Activated CD4-positive, alpha-beta T cell treated with anti-CD3 and anti-CD28 coated beads, Interleukin-10, Interleukin-2, amounts not matched to agents 100 ng/mL and 50 ng/mL, durations not matched to agents 16 hours and 8 hours (primary cell): ENCODE data around the gene SPIB.
"Not testable (repeated sequence)": the region's sequence is repeated elsewhere in the genome, so short reads cannot be mapped to it uniquely, and the experiment has no call there.

Experiments used
- DNase-seq: peaks from one replicate; pipeline ENCODE4 v3.0.0-alpha.2; 2020

The SPIB gene

GRCh38 chr19:50418176-50419021 lies at the start of gene SPIB:
Gene SPIB, plus strand, starts transcription at chr19:50418938. Its CDS starts 25 bp downstream, at chr19:50418963.
- DNase-seq, result no peak

DNA sequence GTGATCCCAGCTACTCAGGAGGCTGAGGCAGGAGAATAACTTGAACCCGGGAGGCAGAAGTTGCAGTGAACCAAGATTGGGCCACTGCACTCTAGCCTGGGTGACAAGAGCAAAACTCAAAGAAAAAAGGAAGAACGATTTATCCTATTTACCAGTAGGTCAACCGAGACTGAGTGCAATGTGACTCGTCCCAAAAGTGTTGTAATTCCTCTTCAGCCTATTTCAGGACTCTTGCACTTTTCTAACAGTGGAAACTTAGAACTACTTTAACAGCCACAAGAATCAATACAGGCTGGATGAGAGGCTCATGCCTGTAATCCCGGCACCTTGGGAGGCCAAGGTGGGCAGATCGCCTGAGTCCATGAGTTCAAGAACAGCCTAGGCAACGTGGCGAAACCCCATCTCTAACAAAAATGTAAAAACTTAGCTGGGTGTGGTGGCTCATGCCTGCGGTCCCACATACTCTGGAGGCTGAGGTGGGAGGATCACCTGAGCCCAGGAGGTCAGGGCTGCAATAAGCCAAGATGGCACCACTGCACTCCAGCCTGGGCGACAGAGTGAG lies 46.7 kb upstream of the SPIB start:
- no peak for DNase-seq

DNA sequence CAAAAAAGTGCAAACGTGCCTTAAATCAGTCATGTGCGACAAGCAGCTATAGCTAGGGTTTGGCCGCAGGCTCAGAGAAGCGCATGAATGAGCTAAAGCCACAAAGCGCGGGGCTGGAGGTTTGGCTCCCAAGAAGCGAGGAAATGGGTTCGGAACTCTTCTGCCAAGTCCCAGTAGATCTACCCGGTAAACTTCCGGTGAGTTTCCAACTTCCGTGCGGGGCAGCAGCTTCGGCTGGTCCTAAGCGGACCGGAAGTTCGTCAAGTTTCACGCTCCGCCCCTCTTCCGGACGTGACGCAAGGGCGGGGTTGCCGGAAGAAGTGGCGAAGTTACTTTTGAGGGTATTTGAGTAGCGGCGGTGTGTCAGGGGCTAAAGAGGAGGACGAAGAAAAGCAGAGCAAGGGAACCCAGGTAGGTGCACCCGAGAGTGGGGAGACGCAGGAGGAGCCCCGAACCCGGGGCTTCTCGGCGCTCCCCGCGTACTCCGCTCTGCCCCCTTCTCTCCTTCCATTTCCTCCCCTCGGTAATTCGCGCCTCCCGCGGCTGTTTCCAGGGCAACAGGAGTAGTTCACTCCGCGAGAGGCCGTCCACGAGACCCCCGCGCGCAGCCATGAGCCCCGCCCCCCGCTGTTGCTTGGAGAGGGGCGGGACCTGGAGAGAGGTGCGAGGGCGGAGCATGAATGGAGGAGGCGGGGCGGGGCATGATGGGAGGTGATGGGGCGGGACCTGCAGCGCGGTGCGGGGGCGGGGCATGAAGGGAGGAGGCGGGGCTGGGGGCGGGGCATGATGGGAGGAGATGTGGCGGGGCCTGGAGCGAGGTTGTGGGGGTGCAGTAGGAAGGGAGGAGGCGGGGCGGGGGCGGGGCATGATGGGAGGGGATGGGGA lies 42.3 kb upstream of the SPIB start, which contains the start of gene NR1H2:
Gene NR1H2 (plus strand): TSS at position 292 of the 885 bp plus-strand sequence. CDS start 1,149 bp downstream, outside the sequence.
- DNase-seq, result peak; percentile 98

GRCh38 chr19:50377051-50377461 lies 41.7 kb upstream of the SPIB start:
- DNase-seq, result peak; percentile 52

- no peak for DNase-seq
These were observed 41.2 kb upstream of the SPIB start for GRCh38 chr19:50377517-50377916.

DNA sequence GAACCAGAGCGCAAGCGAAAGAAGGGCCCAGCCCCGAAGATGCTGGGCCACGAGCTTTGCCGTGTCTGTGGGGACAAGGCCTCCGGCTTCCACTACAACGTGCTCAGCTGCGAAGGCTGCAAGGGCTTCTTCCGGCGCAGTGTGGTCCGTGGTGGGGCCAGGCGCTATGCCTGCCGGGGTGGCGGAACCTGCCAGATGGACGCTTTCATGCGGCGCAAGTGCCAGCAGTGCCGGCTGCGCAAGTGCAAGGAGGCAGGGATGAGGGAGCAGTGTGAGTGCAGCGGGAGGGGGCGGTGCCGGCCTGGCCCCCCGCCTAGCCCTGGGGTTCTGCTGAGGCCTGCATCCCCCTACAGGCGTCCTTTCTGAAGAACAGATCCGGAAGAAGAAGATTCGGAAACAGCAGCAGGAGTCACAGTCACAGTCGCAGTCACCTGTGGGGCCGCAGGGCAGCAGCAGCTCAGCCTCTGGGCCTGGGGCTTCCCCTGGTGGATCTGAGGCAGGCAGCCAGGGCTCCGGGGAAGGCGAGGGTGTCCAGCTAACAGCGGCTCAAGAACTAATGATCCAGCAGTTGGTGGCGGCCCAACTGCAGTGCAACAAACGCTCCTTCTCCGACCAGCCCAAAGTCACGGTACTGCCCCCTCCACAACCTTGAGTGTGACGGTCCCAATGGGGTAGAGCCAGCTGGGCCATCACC lies 40.4 kb upstream of the SPIB start:
- DNase-seq, result no peak

GRCh38 chr19:50378863-50379236 lies 39.9 kb upstream of the SPIB start:
- no peak for DNase-seq

DNA sequence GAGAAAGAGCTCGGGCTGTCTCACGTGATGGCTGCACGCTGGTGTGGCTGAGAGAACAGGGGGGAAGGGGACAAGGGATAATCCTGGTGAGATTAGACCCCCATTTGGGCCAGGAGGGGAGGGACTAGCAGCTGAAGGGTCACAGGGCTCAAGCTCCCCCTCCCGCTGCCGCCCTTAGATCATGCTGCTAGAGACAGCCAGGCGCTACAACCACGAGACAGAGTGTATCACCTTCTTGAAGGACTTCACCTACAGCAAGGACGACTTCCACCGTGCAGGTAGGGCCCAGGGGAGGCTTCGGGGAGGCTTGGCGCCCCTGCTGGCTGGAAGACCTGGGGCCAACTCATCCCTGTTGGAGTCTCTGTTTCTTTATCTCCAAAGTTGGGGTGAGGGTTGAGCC lies 39.1 kb upstream of the SPIB start:
- DNase-seq, result no peak

- no peak for DNase-seq
These were observed 38.6 kb upstream of the SPIB start for GRCh38 chr19:50380137-50380536.

GRCh38 chr19:50380751-50381151 lies 38.0 kb upstream of the SPIB start:
- no peak for DNase-seq

DNA sequence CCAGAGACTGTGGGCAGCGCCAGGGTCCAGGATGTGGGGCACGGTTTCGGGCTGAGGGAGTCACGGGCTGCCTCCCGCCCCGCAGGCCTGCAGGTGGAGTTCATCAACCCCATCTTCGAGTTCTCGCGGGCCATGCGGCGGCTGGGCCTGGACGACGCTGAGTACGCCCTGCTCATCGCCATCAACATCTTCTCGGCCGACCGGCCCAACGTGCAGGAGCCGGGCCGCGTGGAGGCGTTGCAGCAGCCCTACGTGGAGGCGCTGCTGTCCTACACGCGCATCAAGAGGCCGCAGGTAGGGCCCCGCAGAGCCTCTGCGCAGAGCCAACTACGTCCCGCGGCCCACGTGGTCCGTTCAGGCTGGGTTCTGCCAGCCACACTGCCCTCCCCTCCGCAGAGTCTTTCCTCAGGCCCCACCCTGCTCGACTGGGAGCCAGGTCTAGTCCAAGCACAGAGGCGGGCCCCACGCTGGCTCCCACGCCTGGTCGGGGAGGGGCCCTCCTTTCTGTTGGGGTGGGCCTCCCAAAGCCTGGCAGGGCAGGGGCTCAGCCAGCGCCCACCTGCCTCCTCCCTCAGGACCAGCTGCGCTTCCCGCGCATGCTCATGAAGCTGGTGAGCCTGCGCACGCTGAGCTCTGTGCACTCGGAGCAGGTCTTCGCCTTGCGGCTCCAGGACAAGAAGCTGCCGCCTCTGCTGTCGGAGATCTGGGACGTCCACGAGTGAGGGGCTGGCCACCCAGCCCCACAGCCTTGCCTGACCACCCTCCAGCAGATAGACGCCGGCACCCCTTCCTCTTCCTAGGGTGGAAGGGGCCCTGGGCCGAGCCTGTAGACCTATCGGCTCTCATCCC lies 36.6 kb upstream of the SPIB start:
- no peak for DNase-seq

DNA sequence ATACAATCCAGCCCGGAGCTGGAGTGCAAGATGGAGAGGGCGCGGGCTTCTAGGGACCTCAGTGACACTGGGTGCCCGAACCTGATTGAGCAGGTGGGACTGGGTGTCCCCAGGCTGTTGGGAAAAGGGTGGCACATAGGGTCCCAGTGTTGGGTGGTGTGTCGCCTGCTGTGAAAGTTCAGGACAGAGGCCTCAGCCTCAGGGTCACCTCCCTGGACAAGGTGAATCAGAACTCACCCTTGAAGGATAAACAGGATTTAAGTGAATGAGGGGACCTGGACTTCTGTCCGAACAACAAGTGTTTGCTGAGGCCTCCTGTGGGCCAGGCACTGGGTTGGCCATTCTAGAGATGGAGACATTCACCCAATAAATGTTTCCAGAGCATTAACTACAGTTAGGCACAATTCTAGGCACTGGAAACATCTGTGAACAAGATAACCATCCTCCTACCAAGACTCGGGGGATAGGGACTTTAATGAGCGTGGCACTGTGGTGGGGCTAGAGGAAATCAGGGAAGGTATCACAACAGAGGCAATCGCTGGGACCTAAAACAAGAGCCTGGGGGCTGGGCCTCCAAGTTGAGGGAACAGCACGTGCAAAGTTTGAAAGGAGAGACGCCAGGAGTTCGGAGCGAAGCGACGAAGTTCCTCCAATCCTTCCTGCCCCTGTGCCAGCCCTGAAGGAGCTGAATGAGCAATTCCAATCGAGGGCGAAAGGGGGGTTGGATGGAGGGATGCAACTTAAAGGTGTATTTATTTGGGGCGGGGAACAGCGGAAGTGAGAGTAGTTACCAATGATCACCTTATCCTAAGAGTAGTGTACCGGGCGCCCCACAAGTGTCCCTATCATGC lies 35.5 kb upstream of the SPIB start:
- DNase-seq, result no peak

DNA sequence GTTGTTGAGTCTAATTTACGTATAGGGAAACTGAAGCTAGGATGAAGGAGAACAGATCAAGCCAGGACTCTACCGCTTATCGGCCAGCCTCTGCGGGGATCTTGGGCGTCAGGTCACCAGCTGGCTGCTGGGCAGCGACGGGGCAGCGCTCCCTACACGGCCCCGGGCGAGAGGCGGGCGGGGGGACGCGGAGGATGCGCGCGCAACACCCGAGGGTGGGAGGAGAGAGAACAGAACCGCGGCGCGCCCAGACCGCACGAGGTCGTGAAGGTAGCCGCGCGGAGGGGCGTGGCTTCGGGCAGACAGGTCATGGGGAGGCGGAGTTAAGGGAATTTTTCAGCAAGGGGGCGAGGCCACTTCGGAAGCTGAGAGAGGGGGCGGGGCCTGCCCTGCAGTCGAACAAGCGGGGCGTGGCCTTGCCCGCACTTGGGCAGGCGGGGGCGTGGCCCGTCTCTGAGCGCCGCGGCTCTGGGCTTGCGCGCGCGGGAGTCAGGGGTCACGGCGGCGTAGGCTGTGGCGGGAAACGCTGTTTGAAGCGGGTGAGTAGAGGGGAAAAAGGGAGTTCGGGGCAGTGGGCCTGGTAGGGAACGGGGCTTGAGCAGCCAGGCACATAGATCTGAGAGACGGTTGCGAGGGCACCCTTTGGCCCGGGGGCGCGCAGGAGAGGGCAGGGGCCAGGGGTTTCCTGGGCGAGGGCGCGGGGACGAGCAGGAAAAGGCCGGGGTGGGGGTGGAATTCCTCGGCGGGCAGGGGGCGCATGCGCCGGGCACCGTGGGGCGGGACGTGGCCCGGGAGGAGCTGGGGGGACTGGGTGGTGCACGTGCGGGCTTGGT lies 34.7 kb upstream of the SPIB start, which contains the start of gene POLD1:
Gene POLD1 (plus strand): TSS at position 496 of the 833 bp plus-strand sequence. CDS start 14,505 bp downstream, outside the sequence.
- DNase-seq, result peak; percentile 100

- no peak for DNase-seq
These were observed 33.8 kb upstream of the SPIB start for GRCh38 chr19:50384685-50385535.

GRCh38 chr19:50387176-50387867 lies 31.4 kb upstream of the SPIB start:
- DNase-seq, result no peak

DNA sequence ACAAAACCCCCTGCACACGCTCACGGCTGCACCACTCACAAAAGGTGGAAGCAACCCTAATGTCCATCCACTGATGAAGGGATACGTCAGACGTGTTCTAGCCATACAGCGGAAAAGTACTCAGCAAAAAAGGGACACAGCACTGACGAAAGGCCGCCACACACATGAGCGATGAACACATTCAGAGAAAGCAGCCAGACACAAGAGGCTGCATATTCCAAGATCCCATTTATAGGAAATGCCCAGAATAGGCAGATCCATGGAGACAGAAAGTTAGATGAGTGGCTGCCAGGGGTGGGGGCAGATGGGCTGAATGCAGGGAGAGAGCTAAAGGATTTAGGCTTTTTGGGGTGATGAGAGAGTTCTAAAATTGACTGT lies 30.9 kb upstream of the SPIB start:
- no peak for DNase-seq

- DNase-seq, result not testable (repeated sequence)
These were observed 28.4 kb upstream of the SPIB start for GRCh38 chr19:50390295-50390694.

DNA sequence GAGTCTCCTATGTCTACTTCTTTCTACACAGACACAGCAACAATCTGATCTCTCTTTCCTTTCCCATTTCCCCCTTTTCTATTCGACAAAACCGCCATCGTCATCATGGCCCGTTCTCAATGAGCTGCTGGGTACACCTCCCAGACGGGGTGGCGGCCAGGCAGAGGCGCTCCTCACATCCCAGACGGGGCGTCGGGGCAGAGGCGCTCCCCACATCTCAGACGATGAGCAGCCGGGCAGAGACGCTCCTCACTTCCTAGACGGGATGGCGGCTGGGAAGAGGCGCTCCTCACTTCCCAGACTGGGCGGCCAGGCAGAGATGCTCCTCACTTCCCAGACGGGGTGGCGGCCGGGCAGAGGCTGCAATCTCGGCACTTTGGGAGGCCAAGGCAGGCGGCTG lies 27.8 kb upstream of the SPIB start:
- DNase-seq, result not testable (repeated sequence)
